Neuronal stem cell (in vitro differentiated cells): Measurements from ENCODE around the gene CAVIN4.

ENCODE experiments used
- DNase-seq: peaks from one replicate; pipeline ENCODE4 v3.0.0-alpha.2; 2013; ENCODE audit warnings: low spot score
- H2AFZ ChIP-seq: one replicate; pipeline ENCODE4 v1.6.1; 2013; ENCODE audit warnings: mild to moderate bottlenecking, low read length, inconsistent platforms
- H2AK5ac ChIP-seq: 2 replicates; pipeline ENCODE4 v1.6.1; 2013; ENCODE audit warnings: low read depth, mild to moderate bottlenecking, inconsistent platforms, low read length, moderate library complexity, mixed read lengths
- H2BK120ac ChIP-seq: 2 replicates; pipeline ENCODE4 v1.6.1; 2013; ENCODE audit warnings: low read depth, mild to moderate bottlenecking, inconsistent platforms, low read length, moderate library complexity, mixed read lengths
- H2BK12ac ChIP-seq: one replicate; pipeline ENCODE4 v1.6.1; 2013; ENCODE audit warnings: low read length, inconsistent platforms
- H2BK15ac ChIP-seq: 2 replicates; pipeline ENCODE4 v1.6.1; 2013; ENCODE audit warnings: mild to moderate bottlenecking, low read length, inconsistent platforms, mixed read lengths
- H2BK5ac ChIP-seq: one replicate; pipeline ENCODE4 v1.6.1; 2013; ENCODE audit warnings: inconsistent platforms, mild to moderate bottlenecking, low read length, moderate library complexity
- H3K14ac ChIP-seq: one replicate; pipeline ENCODE4 v1.6.1; 2013; ENCODE audit warnings: low read length, inconsistent platforms
- H3K18ac ChIP-seq: 2 replicates; pipeline ENCODE4 v1.6.1; 2013; ENCODE audit warnings: low read length, inconsistent platforms
- H3K23ac ChIP-seq: 2 replicates; pipeline ENCODE4 v1.6.1; 2013; ENCODE audit warnings: low read depth, mild to moderate bottlenecking, mixed read lengths, low read length, inconsistent platforms; ENCODE audit not compliant: poor library complexity
- H3K27ac ChIP-seq: replicated peaks from 3 replicates; pipeline ENCODE4 v1.5.1; 2013; ENCODE audit warnings: low read length, inconsistent platforms
- H3K27me3 ChIP-seq, 3 experiments: 2 replicates each; pipeline ENCODE4 v1.6.1; 2013; ENCODE audit warnings: low read length in 3 of 3, mild to moderate bottlenecking in 2 of 3, inconsistent platforms in 1 of 3, low read depth in 1 of 3, mixed read lengths in 1 of 3, moderate library complexity in 1 of 3; ENCODE audit not compliant: control insufficient read depth in 3 of 3, insufficient read depth in 3 of 3
- H3K36me3 ChIP-seq, 2 donors: replicated peaks in 1 of 2; 2 replicates each; pipeline ENCODE4 v1.6.1; 2013; ENCODE audit warnings: low read length in 2 of 2; ENCODE audit not compliant: control insufficient read depth in 2 of 2, insufficient read depth in 2 of 2
- H3K4ac ChIP-seq: 2 replicates; pipeline ENCODE4 v1.6.1; 2013; ENCODE audit warnings: inconsistent platforms, mild to moderate bottlenecking, low read length, moderate library complexity
- H3K4me1 ChIP-seq, 2 donors: 1 replicate in 1 of 2; 2 replicates in 1 of 2; pipeline ENCODE4 v1.6.1; 2013; ENCODE audit warnings: low read length in 2 of 2, low read depth in 1 of 2; ENCODE audit not compliant: control insufficient read depth in 2 of 2, insufficient read depth in 1 of 2
- H3K4me2 ChIP-seq: one replicate; pipeline ENCODE4 v1.6.1; 2013; ENCODE audit warnings: mild to moderate bottlenecking, low read length, inconsistent platforms; ENCODE audit not compliant: insufficient read depth, poor library complexity, severe bottlenecking
- H3K4me3 ChIP-seq, 2 donors: 2 replicates each; pipeline ENCODE4 v1.5.1; 2013; ENCODE audit warnings: low read length in 2 of 2, mild to moderate bottlenecking in 2 of 2, inconsistent platforms in 1 of 2, moderate library complexity in 1 of 2
- H3K79me1 ChIP-seq: one replicate; pipeline ENCODE4 v1.6.1; 2013; ENCODE audit warnings: low read depth, mild to moderate bottlenecking, inconsistent platforms, low read length, moderate library complexity
- H3K9ac ChIP-seq: one replicate; pipeline ENCODE4 v1.6.1; 2013; ENCODE audit warnings: mild to moderate bottlenecking, low read depth, low read length, inconsistent platforms; ENCODE audit not compliant: poor library complexity
- H3K9me3 ChIP-seq, 2 donors: replicated peaks in 1 of 2; 2 replicates each; pipeline versions ENCODE3 to v1.6.1; 2013; ENCODE audit warnings: low read length in 2 of 2, mild to moderate bottlenecking in 2 of 2, inconsistent platforms in 1 of 2, low read depth in 1 of 2, mixed read lengths in 1 of 2, moderate library complexity in 1 of 2; ENCODE audit not compliant: control insufficient read depth in 2 of 2, insufficient read depth in 1 of 2
- H4K8ac ChIP-seq: one replicate; pipeline ENCODE4 v1.6.1; 2013; ENCODE audit warnings: low read depth, mild to moderate bottlenecking, inconsistent platforms, low read length, moderate library complexity
- H4K91ac ChIP-seq: one replicate; pipeline ENCODE4 v1.6.1; 2013; ENCODE audit warnings: low read length, low read depth, mild to moderate bottlenecking, inconsistent platforms; ENCODE audit not compliant: poor library complexity
- WGBS, 2 donors: extraction: QIAGEN DNeasy Blood & Tissue Kit; methylation state at CpG; one replicate each; pipeline ENCODE4 v1.1.7; 2013; ENCODE audit warnings: missing lambda C conversion rate in 2 of 2, mixed read lengths in 1 of 2; ENCODE audit not compliant: insufficient read length in 2 of 2, insufficient replicate concordance in 1 of 2; ENCODE audit errors: extremely low coverage in 2 of 2; 5-methylcytosine and 5-hydroxymethylcytosine counted together

CAVIN4 gene

DNA sequence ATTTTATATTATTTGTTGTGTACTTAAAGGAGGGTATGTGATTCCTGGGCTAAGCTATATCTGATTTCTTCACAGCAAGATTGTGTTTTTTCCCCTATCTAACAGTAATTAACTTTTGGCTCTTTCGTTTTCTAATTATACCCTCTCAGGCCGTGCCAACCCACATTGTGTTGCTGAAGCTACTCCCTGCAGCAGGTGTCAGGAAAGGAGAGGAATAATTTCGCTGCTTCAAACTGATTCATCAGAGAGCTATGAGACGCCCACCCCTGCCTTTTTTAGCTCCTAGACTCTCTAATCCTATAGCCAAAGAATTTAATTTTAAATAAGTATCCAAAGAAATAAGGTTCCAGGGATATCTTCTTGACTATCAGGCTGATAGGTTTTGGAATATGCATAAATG lies 3.8 kb downstream of the CAVIN4 start:
- no peak overlapping the region for H3K4me3 ChIP-seq
- no peaks in the 10 kb centered on the region for H3K79me1 ChIP-seq
- no peak overlapping the region for H2AFZ ChIP-seq
- DNase-seq, result no peak
- H4K8ac ChIP-seq, result no peak overlapping the region
- no peak overlapping the region for H3K18ac ChIP-seq
- no peaks in the 10 kb centered on the region for H3K9me3 ChIP-seq
- no CpG with 5 or more reads among the region's 4 CpGs for WGBS, 2 donors
- no peak overlapping the region for H2BK5ac ChIP-seq
- no peak overlapping the region for H2BK12ac ChIP-seq
- no peak overlapping the region for H3K23ac ChIP-seq
- H3K4ac ChIP-seq, result no peak overlapping the region
- no peak overlapping the region for H3K4me2 ChIP-seq
- H3K27me3 ChIP-seq, result no peaks in the 10 kb centered on the region
- no peak overlapping the region for H4K91ac ChIP-seq
- H3K36me3 ChIP-seq, result peaks cover 25 to 98% of the 10 kb centered on the region in 2 donors
- no peak overlapping the region for H3K27ac ChIP-seq
- no peaks in the 10 kb centered on the region for H3K4me1 ChIP-seq
- H2AK5ac ChIP-seq, result no peak overlapping the region
- H2BK15ac ChIP-seq, result no peak overlapping the region
- H3K9ac ChIP-seq, result no peak overlapping the region
- H2BK120ac ChIP-seq, result no peak overlapping the region
- no peak overlapping the region for H3K14ac ChIP-seq

DNA sequence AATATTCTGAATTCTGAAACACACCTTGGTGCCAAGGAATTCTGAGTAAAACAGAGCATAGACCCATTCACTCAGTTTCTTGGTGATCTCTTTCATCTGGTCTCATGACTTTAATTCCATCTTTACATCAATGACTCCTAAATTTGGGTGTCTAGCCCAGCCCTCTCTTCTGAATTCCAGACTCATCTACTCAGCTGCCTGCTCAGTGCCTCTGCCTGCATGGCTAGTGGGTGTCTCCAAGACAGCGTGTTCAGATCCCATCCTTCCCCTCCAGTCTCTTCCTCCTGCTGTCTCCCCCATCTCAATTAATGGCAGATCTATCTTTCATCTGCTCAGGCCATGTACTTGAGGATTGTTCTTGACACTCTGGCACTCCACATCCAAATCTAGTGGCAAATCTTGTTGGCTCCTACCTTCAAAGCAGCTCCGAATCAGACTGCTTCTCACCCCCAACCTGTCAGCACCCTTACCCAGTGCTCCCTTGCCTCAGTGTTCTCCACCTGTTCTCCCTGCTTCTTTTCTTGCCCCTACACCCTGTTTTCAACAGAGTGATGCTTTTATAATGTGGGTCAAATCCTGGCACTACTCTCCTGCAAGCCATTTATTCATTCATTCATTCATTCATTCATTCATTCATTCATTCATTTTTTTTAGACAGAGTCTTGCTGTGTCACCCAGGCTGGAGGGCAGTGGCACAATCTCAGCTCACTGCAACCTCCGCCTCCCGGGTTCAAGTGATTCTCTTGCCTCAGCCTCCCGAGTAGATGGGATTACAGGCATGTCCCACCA lies 5.3 kb downstream of the CAVIN4 start:
- no peak overlapping the region for H3K23ac ChIP-seq
- no peak overlapping the region for H2AK5ac ChIP-seq
- H2AFZ ChIP-seq, result no peak overlapping the region
- H2BK120ac ChIP-seq, result no peak overlapping the region
- WGBS, 2 donors, result no CpG with 5 or more reads among the region's 5 CpGs
- no peak overlapping the region for H4K8ac ChIP-seq
- H3K4me2 ChIP-seq, result no peak overlapping the region
- no peak overlapping the region for H2BK5ac ChIP-seq
- no peak for DNase-seq
- no peak overlapping the region for H3K4me3 ChIP-seq
- H3K36me3 ChIP-seq, result peaks cover 26 to 98% of the 10 kb centered on the region in 2 donors
- H3K9me3 ChIP-seq, result no peaks in the 10 kb centered on the region
- H3K9ac ChIP-seq, result peak overlapping the region; percentile 2
- no peak overlapping the region for H3K18ac ChIP-seq
- H2BK15ac ChIP-seq, result no peak overlapping the region
- H3K27ac ChIP-seq, result no peak overlapping the region
- no peak overlapping the region for H3K14ac ChIP-seq
- H4K91ac ChIP-seq, result no peak overlapping the region
- H3K79me1 ChIP-seq, result no peaks in the 10 kb centered on the region
- no peaks in the 10 kb centered on the region for H3K4me1 ChIP-seq
- no peak overlapping the region for H3K4ac ChIP-seq
- H2BK12ac ChIP-seq, result no peak overlapping the region
- H3K27me3 ChIP-seq, result no peaks in the 10 kb centered on the region

DNA sequence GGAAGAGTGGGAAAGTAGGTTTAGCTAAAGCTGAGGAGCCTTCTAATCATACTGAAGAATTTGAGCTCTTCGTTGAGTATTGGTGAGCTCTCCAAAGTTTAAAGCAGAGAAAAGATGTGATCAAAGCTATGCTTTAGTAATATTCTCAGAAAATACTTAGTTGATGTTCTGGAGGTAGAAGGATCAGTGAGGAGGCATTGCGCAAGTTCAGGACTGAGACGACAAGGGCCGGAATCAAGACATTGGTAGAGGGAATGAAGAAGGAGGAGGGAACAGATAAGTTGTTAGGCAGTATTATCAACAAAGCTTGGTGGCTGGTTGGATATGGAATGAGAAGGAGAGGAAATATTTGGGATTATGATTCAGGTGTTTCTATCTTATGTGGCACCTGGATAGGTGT lies 7.1 kb downstream of the CAVIN4 start:
- H3K79me1 ChIP-seq, result no peaks in the 10 kb centered on the region
- no peak overlapping the region for H3K27ac ChIP-seq
- no CpG with 5 or more reads among the region's 4 CpGs for WGBS, 2 donors
- no peak overlapping the region for H4K91ac ChIP-seq
- no peak overlapping the region for H2BK12ac ChIP-seq
- H3K36me3 ChIP-seq, result peaks cover 28 to 89% of the 10 kb centered on the region in 2 donors
- H3K23ac ChIP-seq, result no peak overlapping the region
- H2BK120ac ChIP-seq, result no peak overlapping the region
- H3K4me3 ChIP-seq, result no peak overlapping the region
- no peaks in the 10 kb centered on the region for H3K27me3 ChIP-seq
- H3K9me3 ChIP-seq, result no peaks in the 10 kb centered on the region
- no peak overlapping the region for H3K14ac ChIP-seq
- no peak overlapping the region for H2BK5ac ChIP-seq
- no peaks in the 10 kb centered on the region for H3K4me1 ChIP-seq
- H4K8ac ChIP-seq, result no peak overlapping the region
- no peak for DNase-seq
- no peak overlapping the region for H2BK15ac ChIP-seq
- no peak overlapping the region for H3K18ac ChIP-seq
- no peak overlapping the region for H3K4ac ChIP-seq
- H2AK5ac ChIP-seq, result no peak overlapping the region
- H3K4me2 ChIP-seq, result no peak overlapping the region
- H3K9ac ChIP-seq, result no peak overlapping the region
- no peak overlapping the region for H2AFZ ChIP-seq

DNA sequence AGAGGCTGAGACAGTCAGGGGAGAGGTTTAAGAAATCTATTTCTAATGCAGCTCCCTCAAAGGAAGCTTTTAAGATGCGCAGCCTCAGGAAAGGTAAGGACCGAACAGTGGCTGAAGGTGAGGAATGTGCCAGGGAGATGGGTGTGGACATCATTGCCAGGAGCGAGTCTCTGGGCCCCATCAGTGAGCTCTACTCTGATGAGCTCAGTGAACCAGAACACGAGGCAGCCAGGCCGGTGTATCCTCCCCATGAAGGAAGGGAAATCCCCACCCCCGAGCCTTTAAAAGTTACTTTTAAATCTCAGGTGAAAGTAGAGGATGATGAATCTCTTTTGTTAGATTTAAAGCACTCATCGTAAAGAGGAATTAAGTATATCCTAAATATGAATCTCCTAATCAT lies 8.2 kb downstream of the CAVIN4 start:
- Histone ChIP-seq H2BK120ac (no peak overlapping the region), H3K27me3 (no peaks in the 10 kb centered on the region), H4K8ac (no peak overlapping the region), H3K4ac (no peak overlapping the region), H3K79me1 (no peaks in the 10 kb centered on the region), H3K14ac (no peak overlapping the region), H3K23ac (no peak overlapping the region), H3K4me2 (no peak overlapping the region), H2BK15ac (no peak overlapping the region), H2AK5ac (no peak overlapping the region), H3K27ac (no peak overlapping the region), H3K9me3 (no peaks in the 10 kb centered on the region), H3K36me3 (peaks cover 26 to 78% of the 10 kb centered on the region in 2 donors), H4K91ac (no peak overlapping the region), H3K4me1 (no peaks in the 10 kb centered on the region), H3K18ac (no peak overlapping the region), H3K9ac (no peak overlapping the region), H3K4me3 (no peak overlapping the region), H2BK12ac (no peak overlapping the region), H2AFZ (no peak overlapping the region), H2BK5ac (no peak overlapping the region)
- no CpG with 5 or more reads among the region's 7 CpGs for WGBS, 2 donors
- DNase-seq, result no peak
